Neural cell (in vitro differentiated cells): ENCODE results near the gene NEU3. TPM values are rescaled to one million over a fixed set of nuclear protein-coding genes. Genes with fewer than 3 reads are reported as not detected.

Experiments used
- H2AFZ ChIP-seq: fragments of 200-600, 300-800 bp; sonication (generic), shearing (Covaris generic); 2 replicates; pipeline ENCODE4 v1.6.0; 2014; ENCODE audit warnings: low read depth, mild to moderate bottlenecking, antibody characterized with exemption, low read length, moderate library complexity
- H3F3A ChIP-seq: fragments of 200-600 bp; shearing (Covaris generic); 2 replicates; pipeline ENCODE4 v1.6.1; 2016; ENCODE audit warnings: mild to moderate bottlenecking, moderate library complexity, mixed read lengths, antibody characterized with exemption, low read length; ENCODE audit not compliant: insufficient read depth, poor library complexity, severe bottlenecking
- H3K27ac ChIP-seq: fragments of 200-600, 300-800 bp; sonication (generic), shearing (Covaris generic); 2 replicates; pipeline ENCODE4 v1.5.1; 2014; ENCODE audit warnings: mild to moderate bottlenecking, low read length, moderate library complexity
- H3K27me3 ChIP-seq: fragments of 300-800, 200-600 bp; sonication (generic), shearing (Covaris generic); 2 replicates; pipeline ENCODE4 v1.6.0; 2014; ENCODE audit warnings: mild to moderate bottlenecking, low read depth, low read length, moderate library complexity; ENCODE audit not compliant: insufficient read depth
- H3K36me3 ChIP-seq: fragments of 300-800, 200-600 bp; sonication (generic), shearing (Covaris generic); 2 replicates; pipeline ENCODE4 v1.5.1; 2014; ENCODE audit warnings: mild to moderate bottlenecking, antibody characterized with exemption, low read length, moderate library complexity; ENCODE audit not compliant: insufficient read depth
- H3K4me2 ChIP-seq: fragments of 300-800, 200-600 bp; sonication (generic), shearing (Covaris generic); 2 replicates; pipeline ENCODE4 v1.6.0; 2014; ENCODE audit warnings: mild to moderate bottlenecking, low read length
- H3K4me3 ChIP-seq: fragments of 300-800, 200-600 bp; sonication (generic), shearing (Covaris generic); 2 replicates; pipeline ENCODE4 v1.5.1; 2014; ENCODE audit warnings: mild to moderate bottlenecking, low read length, moderate library complexity
- H3K79me2 ChIP-seq: fragments of 200-600 bp; shearing (Covaris generic); replicated peaks from 2 replicates; pipeline ENCODE4 v1.6.0; 2014; ENCODE audit warnings: mild to moderate bottlenecking, low read length, moderate library complexity; ENCODE audit not compliant: insufficient read depth
- H3K9ac ChIP-seq: fragments of 300-800, 200-600 bp; sonication (generic), shearing (Covaris generic); 2 replicates; pipeline ENCODE4 v1.6.1; 2016; ENCODE audit warnings: mild to moderate bottlenecking, low read length, mixed read lengths
- H3K9me2 ChIP-seq: fragments of 200-600 bp; shearing (Covaris generic); 2 replicates; pipeline ENCODE4 v1.6.1; 2016; ENCODE audit warnings: mild to moderate bottlenecking, low read length, mixed read lengths; ENCODE audit not compliant: insufficient read depth
- H3K9me3 ChIP-seq: fragments of 200-600, 300-800 bp; sonication (generic), shearing (Covaris generic); 2 replicates; pipeline ENCODE4 v1.6.1; 2016; ENCODE audit warnings: mild to moderate bottlenecking, mixed run types, low read length, moderate library complexity, mixed read lengths
- H4K20me1 ChIP-seq: fragments of 200-600 bp; shearing (Covaris generic); 2 replicates; pipeline ENCODE4 v1.6.1; 2016; ENCODE audit warnings: mild to moderate bottlenecking, mixed run types; ENCODE audit not compliant: insufficient read depth
- EP300 ChIP-seq: fragments of 450-650 bp; conservative IDR thresholded peaks from 2 replicates; pipeline ENCODE4 v1.6.1; 2014; ENCODE audit warnings: antibody characterized with exemption, mild to moderate bottlenecking, moderate library complexity; ENCODE audit not compliant: poor library complexity, severe bottlenecking
- EZH2 ChIP-seq: fragments of 200-600, 300-800 bp; shearing (Covaris generic), sonication (generic); IDR thresholded peaks from 2 replicates; pipeline ENCODE4 v1.6.1; 2014; ENCODE audit warnings: antibody characterized with exemption, low read length, borderline replicate concordance, mild to moderate bottlenecking; ENCODE audit not compliant: insufficient read depth, poor library complexity, severe bottlenecking
- MXI1 ChIP-seq: fragments of 450-650 bp; conservative IDR thresholded peaks from 2 replicates; pipeline ENCODE4 v1.6.1; 2014; ENCODE audit warnings: antibody characterized with exemption, mild to moderate bottlenecking; ENCODE audit not compliant: poor library complexity, severe bottlenecking
- POLR2AphosphoS5 ChIP-seq: IDR thresholded peaks from 2 replicates; pipeline ENCODE4 v1.6.1; 2012
- RAD21 ChIP-seq: fragments of 450-650 bp; conservative IDR thresholded peaks from 2 replicates; pipeline ENCODE4 v1.6.1; 2014; ENCODE audit warnings: antibody characterized with exemption, mild to moderate bottlenecking, moderate library complexity
- SMC3 ChIP-seq: fragments of 450-650 bp; conservative IDR thresholded peaks from 2 replicates; pipeline ENCODE4 v1.6.1; 2014; ENCODE audit warnings: antibody characterized with exemption, mild to moderate bottlenecking, moderate library complexity; ENCODE audit not compliant: poor library complexity
- TAF1 ChIP-seq: IDR thresholded peaks from 2 replicates; pipeline ENCODE4 v1.6.1; 2012; ENCODE audit warnings: low read depth
- polyA plus RNA-seq: library from polyadenylated mRNA; depleted of rRNA; stranded (reverse); fragments of >200 nt; gene quantifications from 2 replicates; pipeline ENCODE4 v1.2.3, GENCODE V29; 2014
- TF ChIP-seq, protein P1 (sequence below): fragments of 450-650 bp; IDR thresholded peaks from 2 replicates; pipeline ENCODE4 v1.5.1; 2014; ENCODE audit warnings: antibody characterized with exemption, mild to moderate bottlenecking, moderate library complexity; ENCODE audit not compliant: poor library complexity, severe bottlenecking
- TF ChIP-seq, protein P2 (sequence below): IDR thresholded peaks from 2 replicates; pipeline ENCODE4 v1.6.1; 2012; ENCODE audit warnings: borderline replicate concordance

The NEU3 gene
- polyA plus RNA-seq, 1 donor from 2014 or later = 16.9 TPM

GRCh38 chr11:74954199-74954598 is 34.5 kb upstream of the NEU3 start:
- no peaks in the 10 kb centered on the region for H3K9me2 ChIP-seq
- peak overlapping the region; percentile 60 for H3K27ac ChIP-seq
- no peak overlapping the region for H2AFZ ChIP-seq
- H3K4me3 ChIP-seq = peak overlapping the region; percentile 13
- H3K36me3 ChIP-seq = no peaks in the 10 kb centered on the region
- no peak overlapping the region for H3K9ac ChIP-seq
- TF ChIP-seq TAF1 (no peak), SMC3 (no peak), POLR2AphosphoS5 (no peak), EP300 (no peak), RAD21 (no peak), MXI1 (no peak), EZH2 (no peak)
- TF ChIP-seq, protein P1, sequence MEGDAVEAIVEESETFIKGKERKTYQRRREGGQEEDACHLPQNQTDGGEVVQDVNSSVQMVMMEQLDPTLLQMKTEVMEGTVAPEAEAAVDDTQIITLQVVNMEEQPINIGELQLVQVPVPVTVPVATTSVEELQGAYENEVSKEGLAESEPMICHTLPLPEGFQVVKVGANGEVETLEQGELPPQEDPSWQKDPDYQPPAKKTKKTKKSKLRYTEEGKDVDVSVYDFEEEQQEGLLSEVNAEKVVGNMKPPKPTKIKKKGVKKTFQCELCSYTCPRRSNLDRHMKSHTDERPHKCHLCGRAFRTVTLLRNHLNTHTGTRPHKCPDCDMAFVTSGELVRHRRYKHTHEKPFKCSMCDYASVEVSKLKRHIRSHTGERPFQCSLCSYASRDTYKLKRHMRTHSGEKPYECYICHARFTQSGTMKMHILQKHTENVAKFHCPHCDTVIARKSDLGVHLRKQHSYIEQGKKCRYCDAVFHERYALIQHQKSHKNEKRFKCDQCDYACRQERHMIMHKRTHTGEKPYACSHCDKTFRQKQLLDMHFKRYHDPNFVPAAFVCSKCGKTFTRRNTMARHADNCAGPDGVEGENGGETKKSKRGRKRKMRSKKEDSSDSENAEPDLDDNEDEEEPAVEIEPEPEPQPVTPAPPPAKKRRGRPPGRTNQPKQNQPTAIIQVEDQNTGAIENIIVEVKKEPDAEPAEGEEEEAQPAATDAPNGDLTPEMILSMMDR = no peak
- TF ChIP-seq, protein P2, sequence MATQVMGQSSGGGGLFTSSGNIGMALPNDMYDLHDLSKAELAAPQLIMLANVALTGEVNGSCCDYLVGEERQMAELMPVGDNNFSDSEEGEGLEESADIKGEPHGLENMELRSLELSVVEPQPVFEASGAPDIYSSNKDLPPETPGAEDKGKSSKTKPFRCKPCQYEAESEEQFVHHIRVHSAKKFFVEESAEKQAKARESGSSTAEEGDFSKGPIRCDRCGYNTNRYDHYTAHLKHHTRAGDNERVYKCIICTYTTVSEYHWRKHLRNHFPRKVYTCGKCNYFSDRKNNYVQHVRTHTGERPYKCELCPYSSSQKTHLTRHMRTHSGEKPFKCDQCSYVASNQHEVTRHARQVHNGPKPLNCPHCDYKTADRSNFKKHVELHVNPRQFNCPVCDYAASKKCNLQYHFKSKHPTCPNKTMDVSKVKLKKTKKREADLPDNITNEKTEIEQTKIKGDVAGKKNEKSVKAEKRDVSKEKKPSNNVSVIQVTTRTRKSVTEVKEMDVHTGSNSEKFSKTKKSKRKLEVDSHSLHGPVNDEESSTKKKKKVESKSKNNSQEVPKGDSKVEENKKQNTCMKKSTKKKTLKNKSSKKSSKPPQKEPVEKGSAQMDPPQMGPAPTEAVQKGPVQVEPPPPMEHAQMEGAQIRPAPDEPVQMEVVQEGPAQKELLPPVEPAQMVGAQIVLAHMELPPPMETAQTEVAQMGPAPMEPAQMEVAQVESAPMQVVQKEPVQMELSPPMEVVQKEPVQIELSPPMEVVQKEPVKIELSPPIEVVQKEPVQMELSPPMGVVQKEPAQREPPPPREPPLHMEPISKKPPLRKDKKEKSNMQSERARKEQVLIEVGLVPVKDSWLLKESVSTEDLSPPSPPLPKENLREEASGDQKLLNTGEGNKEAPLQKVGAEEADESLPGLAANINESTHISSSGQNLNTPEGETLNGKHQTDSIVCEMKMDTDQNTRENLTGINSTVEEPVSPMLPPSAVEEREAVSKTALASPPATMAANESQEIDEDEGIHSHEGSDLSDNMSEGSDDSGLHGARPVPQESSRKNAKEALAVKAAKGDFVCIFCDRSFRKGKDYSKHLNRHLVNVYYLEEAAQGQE = no peak
- no peaks in the 10 kb centered on the region for H3K27me3 ChIP-seq
- H4K20me1 ChIP-seq = no peaks in the 10 kb centered on the region
- no peaks in the 10 kb centered on the region for H3K9me3 ChIP-seq
- no peaks in the 10 kb centered on the region for H3F3A ChIP-seq
- H3K79me2 ChIP-seq = peaks cover 61% of the 10 kb centered on the region
- H3K4me2 ChIP-seq = peak overlapping the region; percentile 5

GRCh38 chr11:74956397-74957015 is 32.2 kb upstream of the NEU3 start:
- Histone ChIP-seq H3K9me2 (no peaks in the 10 kb centered on the region), H3K79me2 (peaks cover 58% of the 10 kb centered on the region), H4K20me1 (no peaks in the 10 kb centered on the region), H3F3A (no peaks in the 10 kb centered on the region), H3K4me3 (no peak overlapping the region), H3K9me3 (no peaks in the 10 kb centered on the region), H3K36me3 (no peaks in the 10 kb centered on the region), H3K4me2 (no peak overlapping the region), H3K9ac (no peak overlapping the region), H2AFZ (no peak overlapping the region), H3K27me3 (no peaks in the 10 kb centered on the region), H3K27ac (no peak overlapping the region)
- TF ChIP-seq SMC3 (no peak), MXI1 (no peak), RAD21 (no peak), POLR2AphosphoS5 (no peak), TAF1 (no peak)
- TF ChIP-seq, protein P2 = no peak
